Measurements from ENCODE around the gene BANP.
"Not testable (repeated sequence)": the region's sequence is repeated elsewhere in the genome, so short reads cannot be mapped to it uniquely, and the experiment has no call there.

BANP gene

GRCh38 chr16:87971933-87972332 lies 20.7 kb downstream of the BANP start:
- no peak overlapping the region for H3K4me3 ChIP-seq (ENCODE audit: low read depth, low read length)
- H3K36me3 ChIP-seq (ENCODE audit: control insufficient read depth, insufficient read depth, low read length): peaks cover 7% of the 10 kb centered on the region
- H3K4me1 ChIP-seq (ENCODE audit: control insufficient read depth, insufficient read depth, low read length): no peaks in the 10 kb centered on the region

GRCh38 chr16:87973717-87974116 lies 22.5 kb downstream of the BANP start:
- H3K9me3 ChIP-seq (ENCODE audit: control insufficient read depth, insufficient read depth, low read length): peaks cover 6% of the 10 kb centered on the region; the same call in 1 of the 2 replicates
- H3K27me3 ChIP-seq (ENCODE audit: control insufficient read depth, insufficient read depth, low read length): no peaks in the 10 kb centered on the region
- no peak overlapping the region for H3K4me3 ChIP-seq (ENCODE audit: low read depth, low read length)
- H3K27ac ChIP-seq (ENCODE audit: low read depth, low read length): no peak overlapping the region
- no peaks in the 10 kb centered on the region for H3K4me1 ChIP-seq (ENCODE audit: control insufficient read depth, insufficient read depth, low read length)
- H3K9ac ChIP-seq (ENCODE audit: low read depth, low read length): no peak overlapping the region
- H3K36me3 ChIP-seq (ENCODE audit: control insufficient read depth, insufficient read depth, low read length): peaks cover 14% of the 10 kb centered on the region

More at GRCh38 chr16:87971933-87972332, 20.7 kb downstream of the BANP start:
- Histone ChIP-seq H3K9ac (ENCODE audit: low read depth, low read length) (no peak overlapping the region), H3K27ac (ENCODE audit: low read depth, low read length) (no peak overlapping the region), H3K27me3 (ENCODE audit: control insufficient read depth, insufficient read depth, low read length) (no peaks in the 10 kb centered on the region), H3K9me3 (ENCODE audit: control insufficient read depth, insufficient read depth, low read length) (peaks cover 6% of the 10 kb centered on the region; the same call in 1 of the 2 replicates)

- Histone ChIP-seq H3K27ac (ENCODE audit: low read depth, low read length) (no peak overlapping the region), H3K4me3 (ENCODE audit: low read depth, low read length) (no peak overlapping the region), H3K9ac (ENCODE audit: low read depth, low read length) (no peak overlapping the region), H3K27me3 (ENCODE audit: control insufficient read depth, insufficient read depth, low read length) (no peaks in the 10 kb centered on the region), H3K4me1 (ENCODE audit: control insufficient read depth, insufficient read depth, low read length) (no peaks in the 10 kb centered on the region), H3K36me3 (ENCODE audit: control insufficient read depth, insufficient read depth, low read length) (peaks cover 14% of the 10 kb centered on the region), H3K9me3 (ENCODE audit: control insufficient read depth, insufficient read depth, low read length) (peaks cover 6% of the 10 kb centered on the region; the same call in 1 of the 2 replicates)
These were observed 22.9 kb downstream of the BANP start for GRCh38 chr16:87974178-87974577.

GRCh38 chr16:87976665-87977064 lies 25.4 kb downstream of the BANP start:
- Histone ChIP-seq H3K4me3 (ENCODE audit: low read depth, low read length) (no peak overlapping the region), H3K36me3 (ENCODE audit: control insufficient read depth, insufficient read depth, low read length) (peaks cover 23% of the 10 kb centered on the region), H3K9ac (ENCODE audit: low read depth, low read length) (no peak overlapping the region), H3K27ac (ENCODE audit: low read depth, low read length) (no peak overlapping the region), H3K27me3 (ENCODE audit: control insufficient read depth, insufficient read depth, low read length) (no peaks in the 10 kb centered on the region), H3K9me3 (ENCODE audit: control insufficient read depth, insufficient read depth, low read length) (peaks cover 3% of the 10 kb centered on the region; the same call in 1 of the 2 replicates), H3K4me1 (ENCODE audit: control insufficient read depth, insufficient read depth, low read length) (no peaks in the 10 kb centered on the region)

- Histone ChIP-seq H3K4me3 (ENCODE audit: low read depth, low read length) (no peak overlapping the region), H3K4me1 (ENCODE audit: control insufficient read depth, insufficient read depth, low read length) (no peaks in the 10 kb centered on the region), H3K9ac (ENCODE audit: low read depth, low read length) (no peak overlapping the region), H3K27ac (ENCODE audit: low read depth, low read length) (no peak overlapping the region), H3K27me3 (ENCODE audit: control insufficient read depth, insufficient read depth, low read length) (no peaks in the 10 kb centered on the region), H3K36me3 (ENCODE audit: control insufficient read depth, insufficient read depth, low read length) (peaks cover 32% of the 10 kb centered on the region), H3K9me3 (ENCODE audit: control insufficient read depth, insufficient read depth, low read length) (no peaks in the 10 kb centered on the region)
These were observed 26.9 kb downstream of the BANP start for GRCh38 chr16:87978127-87978526.

GRCh38 chr16:87979352-87979751 lies 28.1 kb downstream of the BANP start:
- no peaks in the 10 kb centered on the region for H3K9me3 ChIP-seq (ENCODE audit: control insufficient read depth, insufficient read depth, low read length)
- H3K27me3 ChIP-seq (ENCODE audit: control insufficient read depth, insufficient read depth, low read length): no peaks in the 10 kb centered on the region
- H3K27ac ChIP-seq (ENCODE audit: low read depth, low read length): no peak overlapping the region
- no peak overlapping the region for H3K4me3 ChIP-seq (ENCODE audit: low read depth, low read length)
- peaks cover 34% of the 10 kb centered on the region for H3K36me3 ChIP-seq (ENCODE audit: control insufficient read depth, insufficient read depth, low read length)
- H3K9ac ChIP-seq (ENCODE audit: low read depth, low read length): no peak overlapping the region
- H3K4me1 ChIP-seq (ENCODE audit: control insufficient read depth, insufficient read depth, low read length): no peaks in the 10 kb centered on the region

- H3K9ac ChIP-seq (ENCODE audit: low read depth, low read length); H3K27ac ChIP-seq (ENCODE audit: low read depth, low read length); H3K4me1 ChIP-seq (ENCODE audit: control insufficient read depth, insufficient read depth, low read length); H3K4me3 ChIP-seq (ENCODE audit: low read depth, low read length); H3K9me3 ChIP-seq (ENCODE audit: control insufficient read depth, insufficient read depth, low read length); H3K27me3 ChIP-seq (ENCODE audit: control insufficient read depth, insufficient read depth, low read length): not testable (repeated sequence)
- H3K36me3 ChIP-seq (ENCODE audit: control insufficient read depth, insufficient read depth, low read length): peaks cover 38% of the 10 kb centered on the region
These were observed 28.8 kb downstream of the BANP start for GRCh38 chr16:87979911-87980630.

- H3K36me3 ChIP-seq (ENCODE audit: control insufficient read depth, insufficient read depth, low read length): peaks cover 35% of the 10 kb centered on the region
- not testable (repeated sequence) for H3K4me1 ChIP-seq (ENCODE audit: control insufficient read depth, insufficient read depth, low read length); H3K27ac ChIP-seq (ENCODE audit: low read depth, low read length); H3K9ac ChIP-seq (ENCODE audit: low read depth, low read length); H3K4me3 ChIP-seq (ENCODE audit: low read depth, low read length); H3K9me3 ChIP-seq (ENCODE audit: control insufficient read depth, insufficient read depth, low read length); H3K27me3 ChIP-seq (ENCODE audit: control insufficient read depth, insufficient read depth, low read length)
These were observed 30.1 kb downstream of the BANP start for GRCh38 chr16:87981376-87981775.

- Histone ChIP-seq H3K9me3 (ENCODE audit: control insufficient read depth, insufficient read depth, low read length) (no peaks in the 10 kb centered on the region), H3K36me3 (ENCODE audit: control insufficient read depth, insufficient read depth, low read length) (peaks cover 35% of the 10 kb centered on the region), H3K4me3 (ENCODE audit: low read depth, low read length) (no peak overlapping the region), H3K4me1 (ENCODE audit: control insufficient read depth, insufficient read depth, low read length) (no peaks in the 10 kb centered on the region), H3K27me3 (ENCODE audit: control insufficient read depth, insufficient read depth, low read length) (no peaks in the 10 kb centered on the region), H3K9ac (ENCODE audit: low read depth, low read length) (no peak overlapping the region), H3K27ac (ENCODE audit: low read depth, low read length) (no peak overlapping the region)
These were observed 31.4 kb downstream of the BANP start for GRCh38 chr16:87982581-87983041.

GRCh38 chr16:87983072-87983736 lies 32.0 kb downstream of the BANP start:
- H3K9ac ChIP-seq (ENCODE audit: low read depth, low read length); H3K27ac ChIP-seq (ENCODE audit: low read depth, low read length); H3K27me3 ChIP-seq (ENCODE audit: control insufficient read depth, insufficient read depth, low read length); H3K9me3 ChIP-seq (ENCODE audit: control insufficient read depth, insufficient read depth, low read length); H3K4me3 ChIP-seq (ENCODE audit: low read depth, low read length); H3K4me1 ChIP-seq (ENCODE audit: control insufficient read depth, insufficient read depth, low read length): not testable (repeated sequence)
- H3K36me3 ChIP-seq (ENCODE audit: control insufficient read depth, insufficient read depth, low read length): peaks cover 32% of the 10 kb centered on the region

- not testable (repeated sequence) for H3K4me3 ChIP-seq (ENCODE audit: low read depth, low read length); H3K9me3 ChIP-seq (ENCODE audit: control insufficient read depth, insufficient read depth, low read length); H3K4me1 ChIP-seq (ENCODE audit: control insufficient read depth, insufficient read depth, low read length); H3K27ac ChIP-seq (ENCODE audit: low read depth, low read length); H3K27me3 ChIP-seq (ENCODE audit: control insufficient read depth, insufficient read depth, low read length); H3K9ac ChIP-seq (ENCODE audit: low read depth, low read length)
- H3K36me3 ChIP-seq (ENCODE audit: control insufficient read depth, insufficient read depth, low read length): peaks cover 27% of the 10 kb centered on the region
These were observed 32.5 kb downstream of the BANP start for GRCh38 chr16:87983737-87984097.
